ENCODE results near the gene DACH1. TPM values are rescaled to one million over a fixed set of nuclear protein-coding genes. Genes with fewer than 3 reads are reported as not detected.

DACH1 gene
- total RNA-seq, 1 experiment from 2014 or later, result not detected

- TF ChIP-seq, protein P1, sequence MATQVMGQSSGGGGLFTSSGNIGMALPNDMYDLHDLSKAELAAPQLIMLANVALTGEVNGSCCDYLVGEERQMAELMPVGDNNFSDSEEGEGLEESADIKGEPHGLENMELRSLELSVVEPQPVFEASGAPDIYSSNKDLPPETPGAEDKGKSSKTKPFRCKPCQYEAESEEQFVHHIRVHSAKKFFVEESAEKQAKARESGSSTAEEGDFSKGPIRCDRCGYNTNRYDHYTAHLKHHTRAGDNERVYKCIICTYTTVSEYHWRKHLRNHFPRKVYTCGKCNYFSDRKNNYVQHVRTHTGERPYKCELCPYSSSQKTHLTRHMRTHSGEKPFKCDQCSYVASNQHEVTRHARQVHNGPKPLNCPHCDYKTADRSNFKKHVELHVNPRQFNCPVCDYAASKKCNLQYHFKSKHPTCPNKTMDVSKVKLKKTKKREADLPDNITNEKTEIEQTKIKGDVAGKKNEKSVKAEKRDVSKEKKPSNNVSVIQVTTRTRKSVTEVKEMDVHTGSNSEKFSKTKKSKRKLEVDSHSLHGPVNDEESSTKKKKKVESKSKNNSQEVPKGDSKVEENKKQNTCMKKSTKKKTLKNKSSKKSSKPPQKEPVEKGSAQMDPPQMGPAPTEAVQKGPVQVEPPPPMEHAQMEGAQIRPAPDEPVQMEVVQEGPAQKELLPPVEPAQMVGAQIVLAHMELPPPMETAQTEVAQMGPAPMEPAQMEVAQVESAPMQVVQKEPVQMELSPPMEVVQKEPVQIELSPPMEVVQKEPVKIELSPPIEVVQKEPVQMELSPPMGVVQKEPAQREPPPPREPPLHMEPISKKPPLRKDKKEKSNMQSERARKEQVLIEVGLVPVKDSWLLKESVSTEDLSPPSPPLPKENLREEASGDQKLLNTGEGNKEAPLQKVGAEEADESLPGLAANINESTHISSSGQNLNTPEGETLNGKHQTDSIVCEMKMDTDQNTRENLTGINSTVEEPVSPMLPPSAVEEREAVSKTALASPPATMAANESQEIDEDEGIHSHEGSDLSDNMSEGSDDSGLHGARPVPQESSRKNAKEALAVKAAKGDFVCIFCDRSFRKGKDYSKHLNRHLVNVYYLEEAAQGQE (IDR thresholded peaks at IDR 0.05; ENCODE audit: low read depth), result no peak
- TF ChIP-seq EZH2phosphoT487 (IDR thresholded peaks at IDR 0.05; ENCODE audit: borderline replicate concordance) (no peak), ATF3 (IDR thresholded peaks at IDR 0.05) (no peak), SP1 (IDR thresholded peaks at IDR 0.05; ENCODE audit: low read depth) (no peak), ZFX (IDR thresholded peaks at IDR 0.05) (no peak), RAD21 (IDR thresholded peaks at IDR 0.05; ENCODE audit: low read depth) (no peak)
Measured at GRCh38 chr13:71417205-71417604, 449.8 kb downstream of the DACH1 start (continued).

- intact Hi-C loops (cut with micrococcal nuclease), result no loop called here
- Histone ChIP-seq H3K4me2 (ENCODE audit: low read length) (no peak overlapping the region), H3K9ac (ENCODE audit: low read length) (no peak overlapping the region), H3K36me3 (ENCODE audit: control insufficient read depth in 1 of 2, insufficient read depth in 2 of 2, low read length in 2 of 2) (no peaks in the 10 kb centered on the region), H3K4me3 (replicated peaks in 1 of 2; ENCODE audit: low read depth in 1 of 2, low read length in 2 of 2) (no peak overlapping the region), H3K4me1 (ENCODE audit: control insufficient read depth in 1 of 2, insufficient read depth in 2 of 2, low read length in 2 of 2) (no peaks in the 10 kb centered on the region), H2AFZ (ENCODE audit: low read depth, low read length, poor library complexity, severe bottlenecking) (no peak overlapping the region), H3K9me3 (ENCODE audit: control insufficient read depth in 1 of 2, insufficient read depth in 1 of 2, low read depth in 1 of 2, low read length in 2 of 2) (no peaks in the 10 kb centered on the region), H4K20me1 (ENCODE audit: insufficient read depth) (no peaks in the 10 kb centered on the region), H3K9me2 (ENCODE audit: insufficient read depth) (no peaks in the 10 kb centered on the region), H3K27me3 (ENCODE audit: insufficient read depth, low read length) (no peaks in the 10 kb centered on the region), H3K79me2 (ENCODE audit: insufficient read depth, low read length) (no peaks in the 10 kb centered on the region), H3K27ac (ENCODE audit: low read depth, low read length) (no peak overlapping the region)
- BruUV-seq (replicated peaks), result no TSS peak
- POLR2A ChIA-PET, result no interaction called here
- DNase-seq (ENCODE audit: low read depth, low spot score) (no peak), ATAC-seq (no peak)
- RAD21 ChIA-PET (ENCODE audit: low non-redundant PET in 1 of 2, low total read pairs in 2 of 2, uncharacterized antibody in 2 of 2, unreplicated experiment in 2 of 2), result no interaction called here
- CTCF ChIA-PET, result no interaction called here
- TF ChIP-seq CEBPB (IDR thresholded peaks at IDR 0.05; ENCODE audit: low read depth) (no peak), SIN3A (IDR thresholded peaks at IDR 0.05; ENCODE audit: low read depth) (no peak), EZH2 (IDR thresholded peaks at IDR 0.05) (no peak), SRF (IDR thresholded peaks at IDR 0.05; ENCODE audit: low read depth) (no peak), ZNF274 (IDR thresholded peaks at IDR 0.05; ENCODE audit: low read depth, low read length) (no peak), POLR2A (IDR thresholded peaks at IDR 0.05; ENCODE audit: borderline replicate concordance, extremely low read depth, insufficient read depth, insufficient read length) (no peak), TCF7L2 (IDR thresholded peaks at IDR 0.05; ENCODE audit: borderline replicate concordance, extremely low read depth, insufficient read depth, insufficient read length) (no peak), CBX3 (IDR thresholded peaks at IDR 0.05; ENCODE audit: low read depth) (no peak), EZH2phosphoT487 (IDR thresholded peaks at IDR 0.05; ENCODE audit: borderline replicate concordance) (no peak), JUND (IDR thresholded peaks at IDR 0.05) (no peak), EGR1 (IDR thresholded peaks at IDR 0.05; ENCODE audit: low read depth) (no peak), FOSL1 (IDR thresholded peaks at IDR 0.05; ENCODE audit: low read depth) (no peak), ATF3 (IDR thresholded peaks at IDR 0.05) (no peak), YY1 (IDR thresholded peaks at IDR 0.05; ENCODE audit: extremely low read depth, insufficient replicate concordance, low read depth, low read length) (no peak)
- TF ChIP-seq, protein P2, sequence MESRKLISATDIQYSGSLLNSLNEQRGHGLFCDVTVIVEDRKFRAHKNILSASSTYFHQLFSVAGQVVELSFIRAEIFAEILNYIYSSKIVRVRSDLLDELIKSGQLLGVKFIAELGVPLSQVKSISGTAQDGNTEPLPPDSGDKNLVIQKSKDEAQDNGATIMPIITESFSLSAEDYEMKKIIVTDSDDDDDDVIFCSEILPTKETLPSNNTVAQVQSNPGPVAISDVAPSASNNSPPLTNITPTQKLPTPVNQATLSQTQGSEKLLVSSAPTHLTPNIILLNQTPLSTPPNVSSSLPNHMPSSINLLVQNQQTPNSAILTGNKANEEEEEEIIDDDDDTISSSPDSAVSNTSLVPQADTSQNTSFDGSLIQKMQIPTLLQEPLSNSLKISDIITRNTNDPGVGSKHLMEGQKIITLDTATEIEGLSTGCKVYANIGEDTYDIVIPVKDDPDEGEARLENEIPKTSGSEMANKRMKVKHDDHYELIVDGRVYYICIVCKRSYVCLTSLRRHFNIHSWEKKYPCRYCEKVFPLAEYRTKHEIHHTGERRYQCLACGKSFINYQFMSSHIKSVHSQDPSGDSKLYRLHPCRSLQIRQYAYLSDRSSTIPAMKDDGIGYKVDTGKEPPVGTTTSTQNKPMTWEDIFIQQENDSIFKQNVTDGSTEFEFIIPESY (IDR thresholded peaks at IDR 0.05; ENCODE audit: extremely low read depth, insufficient replicate concordance, low read length), result no peak
- TF ChIP-seq, protein P3, sequence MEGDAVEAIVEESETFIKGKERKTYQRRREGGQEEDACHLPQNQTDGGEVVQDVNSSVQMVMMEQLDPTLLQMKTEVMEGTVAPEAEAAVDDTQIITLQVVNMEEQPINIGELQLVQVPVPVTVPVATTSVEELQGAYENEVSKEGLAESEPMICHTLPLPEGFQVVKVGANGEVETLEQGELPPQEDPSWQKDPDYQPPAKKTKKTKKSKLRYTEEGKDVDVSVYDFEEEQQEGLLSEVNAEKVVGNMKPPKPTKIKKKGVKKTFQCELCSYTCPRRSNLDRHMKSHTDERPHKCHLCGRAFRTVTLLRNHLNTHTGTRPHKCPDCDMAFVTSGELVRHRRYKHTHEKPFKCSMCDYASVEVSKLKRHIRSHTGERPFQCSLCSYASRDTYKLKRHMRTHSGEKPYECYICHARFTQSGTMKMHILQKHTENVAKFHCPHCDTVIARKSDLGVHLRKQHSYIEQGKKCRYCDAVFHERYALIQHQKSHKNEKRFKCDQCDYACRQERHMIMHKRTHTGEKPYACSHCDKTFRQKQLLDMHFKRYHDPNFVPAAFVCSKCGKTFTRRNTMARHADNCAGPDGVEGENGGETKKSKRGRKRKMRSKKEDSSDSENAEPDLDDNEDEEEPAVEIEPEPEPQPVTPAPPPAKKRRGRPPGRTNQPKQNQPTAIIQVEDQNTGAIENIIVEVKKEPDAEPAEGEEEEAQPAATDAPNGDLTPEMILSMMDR (IDR thresholded peaks at IDR 0.05 in 2 of 3, conservative IDR thresholded peaks at IDR 0.05 in 1 of 3; ENCODE audit: borderline replicate concordance in 1 of 3, insufficient read depth in 1 of 3, low read depth in 2 of 3, low read length in 2 of 3), result no peak
Measured at GRCh38 chr13:71412231-71412630, 454.8 kb downstream of the DACH1 start.

All from HCT116 (cell line).